HG02623 (cell line): ENCODE results near the gene TBX6.

Experiments
- ATAC-seq: cut with Tn5 transposase; IDR thresholded peaks from one replicate; pipeline ENCODE4 v1.9.1; 2021; ENCODE audit warnings: moderate library complexity; ENCODE audit not compliant: unreplicated experiment

Gene TBX6

DNA sequence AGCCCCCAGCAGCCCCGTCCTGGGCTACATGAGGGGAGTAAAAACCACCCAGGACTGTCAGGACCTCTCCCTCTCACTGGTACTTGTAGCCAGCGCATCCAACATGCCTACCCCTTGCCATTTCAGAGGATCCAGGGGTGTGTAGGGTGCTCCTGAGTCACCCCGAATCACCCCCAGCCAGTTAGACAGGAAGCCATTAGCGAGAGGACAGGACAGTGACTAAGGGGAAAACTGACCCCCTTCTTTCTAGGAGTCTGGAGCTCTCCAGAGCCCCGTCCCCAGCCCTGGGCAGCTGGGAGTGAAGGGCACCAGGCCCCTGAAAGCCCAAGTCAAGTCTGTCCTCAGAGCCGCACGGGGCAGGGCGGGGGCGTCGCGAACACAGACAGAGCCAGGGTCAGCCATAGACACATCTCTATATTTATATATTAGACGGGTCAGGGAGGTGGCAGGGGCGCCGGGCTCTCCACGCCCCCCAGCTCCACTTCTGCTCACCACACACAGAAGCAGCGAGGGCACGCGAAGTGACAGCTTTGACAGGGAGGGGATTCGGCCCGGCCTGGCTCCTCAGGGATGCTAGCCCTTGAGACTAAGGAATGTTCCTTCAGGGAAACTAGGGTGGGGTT, 22.1 kb upstream of the TBX6 start:
- no peak for ATAC-seq

DNA sequence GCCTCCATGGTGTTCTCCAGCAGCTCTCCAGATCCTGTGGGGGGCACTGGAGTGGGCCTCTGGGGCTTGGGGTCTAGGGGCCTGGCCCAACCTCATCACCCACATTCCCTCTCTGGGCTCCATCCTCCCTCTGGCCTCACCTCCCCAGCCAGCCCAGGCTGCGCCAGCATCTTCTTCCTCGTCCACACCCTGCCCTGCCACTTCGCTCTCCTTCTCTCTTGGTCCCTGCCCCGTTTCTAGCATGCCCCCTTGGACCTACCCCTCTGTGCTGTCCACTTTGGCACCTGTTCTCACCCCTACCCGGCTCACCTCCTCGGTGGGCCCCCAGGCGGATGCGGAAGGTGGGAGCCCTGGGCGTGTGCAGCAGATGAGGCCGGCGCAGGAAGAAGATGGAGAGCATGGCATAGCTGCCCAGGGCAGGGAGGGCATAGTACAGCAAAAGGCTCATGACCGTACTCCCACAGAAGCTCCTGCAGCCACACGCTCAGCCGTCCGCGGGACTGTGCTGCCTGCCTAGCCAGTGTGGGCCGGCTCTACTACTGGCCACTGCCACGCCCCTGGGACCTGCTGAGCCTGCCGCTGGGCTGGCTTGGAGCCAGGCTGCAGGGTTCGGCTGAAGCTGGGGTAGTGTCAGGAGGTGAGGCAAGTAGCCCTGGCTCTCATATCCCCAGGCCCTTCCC, 21.4 kb upstream of the TBX6 start, which contains the start of gene GDPD3:
GDPD3 (minus strand) TSS at position 507 of the 680 bp plus-strand sequence; CDS start at position 448, 59 bp downstream.
- ATAC-seq: no peak

DNA sequence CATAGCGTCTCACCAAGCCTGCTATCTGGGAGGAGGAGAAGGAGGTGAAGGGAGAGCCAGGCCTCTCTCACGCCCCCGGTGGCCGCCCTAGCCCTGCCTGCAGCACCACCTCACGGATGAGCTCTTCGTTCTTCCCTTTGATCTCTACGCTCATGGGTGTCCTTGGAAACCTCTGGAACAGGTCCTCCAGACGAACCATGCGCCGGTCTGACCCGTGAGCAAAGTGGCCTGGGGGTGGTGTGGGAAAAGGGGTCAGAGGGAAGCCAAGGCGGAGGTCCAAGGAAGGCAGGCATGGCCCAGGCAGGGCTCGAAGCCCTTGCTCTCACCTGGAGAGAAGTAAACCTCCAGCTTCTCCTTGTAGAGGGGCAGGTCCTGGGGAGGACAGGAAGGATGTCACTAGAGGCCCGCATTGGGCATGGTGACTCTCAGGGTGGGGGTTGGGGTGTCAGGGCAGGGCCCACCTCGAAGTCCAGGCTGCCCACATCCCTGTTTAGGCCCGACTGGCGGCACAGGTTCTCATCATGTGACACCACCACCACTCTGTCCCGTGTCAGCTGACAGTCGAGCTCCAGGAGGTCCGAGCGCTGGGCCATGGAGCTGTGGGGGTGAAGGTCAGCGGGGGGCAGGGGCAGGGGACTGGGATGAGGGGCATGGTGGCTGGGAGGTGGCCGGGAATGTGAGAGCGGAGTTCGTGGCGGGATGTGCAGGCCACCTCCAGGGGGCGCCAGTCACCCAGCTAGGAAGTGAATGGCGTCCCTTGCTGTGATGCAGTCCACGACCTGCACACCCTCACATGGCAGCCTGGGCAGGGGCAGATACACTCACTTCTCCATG, 20.7 kb upstream of the TBX6 start:
- ATAC-seq: no peak

DNA sequence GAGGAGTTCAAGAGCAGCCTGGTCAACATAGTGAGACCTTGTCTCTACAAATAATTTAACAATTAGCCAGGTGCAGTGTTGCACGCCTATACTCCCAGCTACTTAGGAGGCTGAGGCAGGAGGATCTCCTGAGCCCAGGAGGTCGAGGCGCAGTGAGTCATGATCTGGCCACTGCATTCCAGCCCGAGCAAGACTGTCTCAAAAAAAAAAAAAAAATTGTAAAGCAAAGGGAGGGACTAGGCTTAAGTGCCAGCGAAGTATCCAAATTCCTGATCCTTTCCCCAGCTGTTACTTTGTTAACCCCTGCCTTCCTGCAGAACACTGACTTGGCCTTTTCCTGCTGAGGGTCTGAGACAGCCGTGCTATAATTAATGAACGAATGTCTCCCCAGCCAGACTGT, 18.9 kb upstream of the TBX6 start:
- no peak for ATAC-seq

DNA sequence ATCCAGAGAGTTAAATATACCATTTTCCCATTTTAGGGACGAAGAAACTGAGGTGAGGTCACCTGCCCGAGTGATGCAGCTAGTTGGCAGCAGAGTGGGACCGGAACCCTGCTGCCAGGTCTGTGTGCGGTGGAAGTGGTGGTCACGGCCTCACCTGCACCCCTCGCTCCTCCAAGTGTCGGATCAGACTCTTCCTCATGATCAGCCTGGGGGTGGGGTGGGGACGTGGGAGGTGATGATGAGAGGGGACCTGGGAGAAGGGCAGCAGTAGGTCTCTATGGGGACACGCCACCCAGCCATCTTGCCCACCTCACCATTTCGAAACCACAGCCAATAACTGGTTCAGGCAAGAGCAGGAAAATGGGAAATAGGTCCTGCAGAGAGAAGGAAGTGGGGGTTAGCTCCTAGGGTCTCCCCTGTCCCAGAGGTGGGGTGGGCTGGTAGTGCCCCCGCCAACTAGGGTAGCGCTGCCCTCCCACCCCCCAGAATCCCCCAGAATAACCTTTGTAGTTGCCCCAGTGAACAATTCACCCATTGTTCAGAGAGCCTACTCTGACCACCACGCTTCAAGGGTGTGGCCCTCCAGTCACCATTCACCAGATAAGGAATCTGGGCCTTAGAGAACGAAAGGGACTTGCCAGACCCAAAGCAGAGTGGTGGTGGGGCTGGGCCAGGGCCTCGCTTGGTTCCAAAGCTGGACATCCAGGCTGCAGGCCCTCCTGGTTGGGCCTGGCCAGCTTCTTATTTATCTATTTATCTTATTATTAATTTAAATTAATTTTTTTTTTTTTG, 16.5 kb upstream of the TBX6 start:
- ATAC-seq: no peak

DNA sequence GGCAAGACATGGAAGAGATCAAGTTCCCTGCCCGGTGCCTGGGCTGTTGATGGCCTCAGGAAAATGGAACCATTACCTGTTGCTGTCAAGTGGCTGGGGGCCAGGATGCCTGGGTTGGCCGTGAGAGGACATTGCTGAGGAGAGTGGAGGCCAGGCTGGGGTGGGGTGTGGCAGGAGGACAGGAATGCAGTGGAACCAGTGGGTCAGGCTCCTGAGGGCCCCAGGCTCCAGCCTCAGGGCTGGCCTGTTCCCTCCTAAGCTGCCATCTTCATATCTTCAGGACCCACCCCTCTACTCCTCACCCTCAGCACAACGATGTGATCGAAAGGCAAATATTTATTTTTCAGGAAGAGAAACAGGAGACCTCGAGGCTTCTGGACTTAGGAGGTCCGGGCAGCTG, 12.8 kb upstream of the TBX6 start:
- no peak for ATAC-seq

DNA sequence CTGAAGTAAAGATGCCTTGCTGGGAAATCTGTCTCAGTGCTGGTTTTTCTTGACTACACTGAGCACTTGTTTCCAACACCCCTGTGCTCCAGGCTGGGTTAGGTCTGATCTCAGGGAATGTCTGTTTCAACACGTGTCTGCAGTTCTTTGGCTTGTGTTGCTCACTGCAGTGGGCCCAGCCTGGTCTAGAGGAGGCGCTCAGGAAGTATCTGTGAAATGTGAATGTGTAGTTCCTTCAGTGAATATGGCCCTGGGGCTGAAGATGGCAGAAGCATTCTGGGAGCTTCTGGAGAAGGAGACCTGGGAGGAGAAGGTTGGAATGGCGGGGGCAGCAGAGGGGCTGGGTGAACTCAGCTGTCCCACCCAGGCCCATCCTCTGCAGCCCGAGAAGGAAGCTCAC, 12.4 kb upstream of the TBX6 start:
- no peak for ATAC-seq

DNA sequence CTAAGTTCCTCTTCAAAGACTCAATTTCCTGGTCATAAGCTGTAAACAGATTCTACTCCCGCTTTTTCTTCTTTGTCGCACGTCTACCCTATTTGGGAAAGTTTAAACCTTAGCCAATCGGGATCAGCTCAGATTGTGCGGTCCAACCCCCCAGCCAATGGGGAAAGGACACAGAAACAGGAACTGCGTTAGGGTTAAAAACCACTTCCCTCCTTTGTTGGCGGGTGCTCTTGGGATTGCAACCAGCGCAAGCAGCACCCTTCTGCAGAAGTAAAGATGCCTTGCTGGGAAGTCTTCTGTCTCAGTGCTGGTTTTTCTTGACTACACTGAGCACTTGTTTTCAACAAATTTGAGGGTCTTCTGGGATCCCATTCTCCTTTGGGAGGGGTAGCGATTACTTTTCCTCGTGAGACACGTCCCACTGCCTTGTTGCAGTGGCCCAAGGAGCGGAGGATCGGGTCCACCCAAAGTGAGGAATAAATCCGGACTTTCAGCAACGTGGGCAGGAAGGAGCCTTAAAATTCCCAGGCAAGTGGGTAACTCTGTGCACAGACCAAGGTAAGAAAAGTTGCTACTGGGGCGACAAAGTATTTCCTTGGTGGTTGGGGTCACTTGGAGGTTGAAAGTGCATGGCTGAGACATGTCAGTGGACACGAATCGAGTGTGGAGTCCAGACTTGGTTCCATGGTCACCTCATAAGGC, 5.3 kb upstream of the TBX6 start:
- no peak for ATAC-seq

DNA sequence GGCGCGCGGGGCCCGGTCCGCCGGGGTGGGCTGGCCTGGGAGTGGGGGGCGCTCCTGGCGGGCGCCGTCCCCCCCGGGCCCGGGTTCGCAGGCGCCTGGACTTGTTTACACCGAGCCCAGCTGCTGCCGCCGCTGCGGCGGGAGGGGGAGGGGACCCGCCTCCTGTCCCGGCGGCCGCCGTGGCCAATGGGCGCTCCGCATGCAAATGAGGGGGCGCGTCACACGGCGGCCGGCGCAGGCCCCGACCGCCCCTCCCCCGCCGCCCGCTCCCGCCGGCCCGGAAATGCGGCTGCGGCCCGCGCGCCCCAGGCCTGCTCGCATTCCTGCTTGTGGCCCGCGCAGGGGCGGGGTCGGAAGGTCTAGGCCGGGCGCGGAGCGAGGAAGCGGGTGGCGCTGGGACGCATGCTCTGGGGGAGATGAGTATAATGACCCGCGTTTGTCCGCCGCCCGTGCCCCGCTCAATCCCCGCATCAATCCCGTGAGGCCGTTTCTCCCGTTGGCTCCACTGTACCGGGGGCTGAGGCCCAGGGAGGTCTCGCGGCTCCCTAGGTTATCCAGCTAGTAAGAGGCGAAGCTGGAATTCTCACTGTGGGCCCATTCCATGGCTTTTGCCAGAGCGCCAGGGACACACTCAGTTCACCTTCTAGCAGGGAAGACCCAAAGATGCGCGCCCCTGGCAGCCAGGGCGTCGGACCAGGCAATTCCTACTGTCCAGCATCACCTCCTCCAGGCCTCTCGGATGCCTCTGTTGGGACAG, 4.6 kb upstream of the TBX6 start, which contains the start of gene YPEL3:
YPEL3 (minus strand) TSS at position 109 of the 757 bp plus-strand sequence. CDS start 731 bp downstream, outside the sequence.
- peak; percentile 51 for ATAC-seq

DNA sequence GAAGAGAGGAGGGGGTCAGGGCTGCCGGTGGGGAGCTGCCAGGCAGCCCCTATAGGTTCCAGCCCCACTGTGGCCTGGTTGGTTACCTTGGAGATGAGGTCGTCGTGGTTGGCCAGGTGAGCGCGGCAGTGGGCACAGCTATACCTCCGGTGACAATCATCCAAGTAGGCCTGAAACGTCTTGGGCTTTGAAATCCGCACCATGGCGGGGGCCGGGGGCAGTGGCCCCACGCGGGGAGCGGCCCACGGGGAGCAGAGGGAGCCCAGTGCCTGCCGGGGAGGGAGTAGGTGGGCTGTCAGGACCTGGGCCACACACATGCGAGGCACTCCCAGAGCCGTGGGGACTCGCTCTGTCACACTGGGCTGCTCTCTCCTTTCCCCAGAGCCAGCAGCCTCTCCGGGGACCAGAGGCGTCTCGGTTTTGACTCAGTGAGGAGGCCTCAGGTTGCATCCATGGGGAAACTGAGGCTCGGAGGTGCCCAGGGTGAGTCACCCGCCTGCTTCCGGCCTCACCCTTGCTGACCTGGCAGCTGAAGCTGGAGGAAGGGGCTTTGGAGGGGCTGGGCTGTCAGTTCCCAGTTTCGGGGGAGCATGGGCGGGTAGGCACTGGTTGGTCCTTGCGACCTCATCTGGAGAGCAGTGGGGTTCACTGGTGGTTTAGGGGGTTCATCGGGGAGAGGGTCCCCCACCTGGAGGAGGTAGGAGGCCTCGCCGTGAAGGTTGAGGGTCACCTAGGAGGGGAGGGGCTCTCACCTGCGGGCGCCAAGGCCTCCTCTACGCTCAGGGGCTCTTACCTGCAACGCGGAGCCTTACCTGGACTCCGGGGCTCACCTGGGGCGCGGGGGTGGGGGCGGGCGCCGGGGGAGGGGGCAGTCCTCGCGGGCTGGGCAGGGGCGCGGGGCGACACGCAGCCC, 3.7 kb upstream of the TBX6 start:
- ATAC-seq: no peak

DNA sequence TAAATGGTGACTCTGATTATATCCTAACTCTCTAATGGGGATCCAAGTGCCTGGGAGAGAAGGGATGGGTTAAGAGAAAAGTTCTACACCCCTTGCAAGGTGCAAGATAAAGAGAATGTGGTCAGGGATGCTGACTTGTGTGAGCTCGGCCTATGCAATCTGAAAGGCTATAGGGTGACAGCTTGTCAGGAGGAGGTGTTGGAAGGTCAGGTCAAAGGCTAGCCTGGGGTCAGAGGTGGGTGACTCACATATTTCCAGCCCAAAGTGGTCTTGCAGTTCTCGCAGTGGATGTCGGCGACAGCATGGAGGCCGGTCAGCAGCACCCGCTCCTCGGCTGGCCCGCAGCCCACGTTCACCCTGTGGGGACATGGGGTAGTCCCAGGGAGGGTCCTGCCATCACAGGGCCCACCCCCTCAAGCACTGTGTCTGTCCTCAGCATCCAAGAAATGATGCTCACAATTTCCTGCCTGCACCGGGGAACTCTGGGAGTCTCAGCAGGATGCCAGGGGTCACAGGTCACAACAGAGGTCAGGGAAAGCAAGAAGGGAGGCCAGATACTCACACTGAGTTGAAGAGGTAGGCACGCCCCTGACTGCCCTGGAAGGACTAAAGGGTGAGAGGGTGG, 2.9 kb upstream of the TBX6 start:
- no peak for ATAC-seq

DNA sequence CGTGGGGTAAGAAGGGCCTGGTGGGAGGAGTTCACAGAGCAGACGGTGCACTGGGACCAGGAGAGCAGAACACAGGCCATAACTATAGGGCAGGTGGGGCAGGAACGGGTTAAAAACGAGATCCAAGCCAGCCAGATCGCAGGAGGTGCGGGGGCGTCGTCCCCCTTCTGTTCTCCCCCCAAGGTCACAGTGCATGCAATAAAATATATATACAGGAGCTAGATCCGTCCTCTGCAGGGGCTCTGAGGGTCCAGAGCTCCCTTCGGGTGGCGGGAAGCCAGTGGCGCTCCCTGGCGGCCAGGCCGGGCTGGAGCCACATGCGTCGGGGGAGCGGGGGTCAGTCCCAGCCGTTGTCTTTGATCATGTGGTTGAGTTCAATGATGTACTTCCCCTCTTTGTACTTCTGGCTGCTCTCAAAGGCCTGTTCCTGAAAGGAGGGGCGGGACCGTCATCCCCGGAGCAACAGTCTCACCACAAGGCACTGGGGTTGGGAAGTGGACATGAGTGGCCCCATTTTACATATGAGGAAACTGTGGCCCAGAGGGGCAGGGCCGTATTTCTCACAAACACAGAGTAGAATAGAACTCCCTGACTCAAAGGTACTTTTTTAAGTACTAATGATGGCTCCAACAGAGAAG, 768 bp upstream of the TBX6 start:
- ATAC-seq: no peak

DNA sequence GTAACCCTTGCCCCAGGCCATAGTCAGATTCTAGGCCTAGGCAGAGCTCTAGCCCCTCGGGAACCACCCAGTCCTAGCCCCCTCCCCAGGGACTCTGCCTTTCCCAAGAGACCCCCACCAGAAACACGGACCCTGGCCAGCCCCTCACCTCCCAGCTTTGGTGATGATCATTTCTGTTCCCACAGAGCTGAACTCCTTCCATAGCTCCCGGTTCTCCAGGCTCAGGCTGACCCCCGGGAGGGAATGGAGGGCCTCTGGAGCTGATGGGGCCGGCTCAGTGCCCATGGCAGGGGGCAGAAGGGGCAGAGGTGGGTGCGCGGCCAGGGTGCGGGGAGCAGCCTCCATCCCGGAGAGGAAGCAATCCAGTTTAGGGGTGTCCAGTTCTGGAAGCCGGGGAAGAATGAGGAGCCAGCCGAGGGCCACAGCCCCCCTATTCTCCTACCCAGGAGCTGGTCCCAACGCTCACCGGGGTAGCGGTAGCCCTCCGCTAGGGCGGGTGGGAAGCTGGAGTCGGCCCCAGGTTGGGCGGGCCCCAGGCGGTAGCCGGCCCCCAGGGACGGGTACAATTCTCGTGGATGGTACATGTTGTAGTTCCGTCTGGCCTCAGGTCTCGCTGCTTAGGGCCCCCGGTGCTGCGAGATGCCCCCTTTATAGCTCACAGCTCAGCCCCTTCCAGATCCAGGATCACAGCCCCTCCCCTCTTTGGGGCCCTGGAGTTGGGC, 953 bp downstream of the TBX6 start:
- ATAC-seq: no peak

DNA sequence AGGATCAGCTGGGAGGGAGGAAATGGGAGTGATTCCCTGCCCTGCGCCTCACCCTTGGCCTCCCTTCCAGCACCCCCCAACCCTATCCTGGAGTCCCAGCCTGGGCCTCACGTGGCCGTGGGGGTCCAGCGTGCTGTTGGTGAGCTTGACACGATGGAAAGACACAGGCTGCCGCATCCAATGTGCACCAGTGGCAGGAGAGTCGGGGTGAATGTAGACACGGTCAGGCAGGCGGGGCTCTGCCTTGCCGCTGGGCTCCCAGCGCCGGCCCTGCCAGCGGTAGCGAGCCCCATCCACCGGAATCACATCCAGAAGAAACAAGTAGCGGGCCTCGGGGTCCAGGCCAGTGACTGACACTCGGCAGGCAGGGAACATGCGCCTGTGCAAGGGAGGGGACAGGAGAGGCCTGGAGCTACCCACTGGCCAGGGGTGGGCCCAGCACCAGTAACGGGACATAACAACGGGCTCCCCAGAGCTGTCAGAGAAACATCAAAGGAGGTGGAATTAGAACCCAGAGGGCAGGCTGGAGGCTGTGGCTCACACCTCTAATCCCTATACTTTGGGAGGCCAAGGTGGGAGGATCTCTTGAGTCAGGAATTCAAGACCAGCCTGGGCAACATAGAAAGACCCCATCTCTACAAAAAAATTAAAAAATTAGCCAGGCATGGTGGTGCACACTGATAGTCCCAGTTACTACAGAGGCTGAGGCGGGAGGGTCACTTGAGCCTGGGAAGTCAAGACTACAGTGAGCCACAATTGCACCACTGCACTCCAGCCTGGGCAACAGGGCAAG, 2.7 kb downstream of the TBX6 start:
- no peak for ATAC-seq

DNA sequence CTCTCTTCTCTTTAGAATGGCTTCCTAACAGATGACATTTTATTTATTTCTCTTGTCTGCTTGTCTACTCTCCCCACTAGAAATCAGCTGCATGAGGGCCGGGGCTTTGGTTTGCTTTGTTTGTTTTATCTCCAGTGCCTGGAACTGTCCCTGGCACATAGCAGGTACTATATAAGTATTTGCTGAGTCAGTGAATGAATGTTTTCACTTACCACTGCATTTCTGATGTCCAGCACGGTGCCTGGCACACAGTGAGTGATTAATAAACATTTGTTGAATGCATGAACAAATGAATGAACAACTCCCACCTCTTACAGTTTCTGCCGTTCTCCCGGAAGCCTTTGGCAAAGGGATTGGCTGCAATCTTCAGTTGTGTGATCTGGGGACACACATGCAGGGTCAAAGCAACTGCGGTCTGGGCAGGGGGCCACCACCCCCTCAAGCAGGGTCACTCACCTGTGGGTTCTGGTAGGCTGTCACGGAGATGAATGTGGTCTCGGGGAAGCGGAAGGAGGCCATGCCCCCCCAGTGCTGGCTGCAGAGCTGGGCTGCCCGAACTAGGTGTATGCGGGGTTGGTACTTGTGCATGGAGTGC, 3.4 kb downstream of the TBX6 start:
- no peak for ATAC-seq
